HG03108 (cell line): ENCODE results near the gene GALR2.

Source experiments
- ATAC-seq: cut with Tn5 transposase; IDR thresholded peaks from one replicate; pipeline ENCODE4 v1.9.1; 2021; ENCODE audit warnings: moderate library complexity; ENCODE audit not compliant: unreplicated experiment

Gene GALR2

DNA sequence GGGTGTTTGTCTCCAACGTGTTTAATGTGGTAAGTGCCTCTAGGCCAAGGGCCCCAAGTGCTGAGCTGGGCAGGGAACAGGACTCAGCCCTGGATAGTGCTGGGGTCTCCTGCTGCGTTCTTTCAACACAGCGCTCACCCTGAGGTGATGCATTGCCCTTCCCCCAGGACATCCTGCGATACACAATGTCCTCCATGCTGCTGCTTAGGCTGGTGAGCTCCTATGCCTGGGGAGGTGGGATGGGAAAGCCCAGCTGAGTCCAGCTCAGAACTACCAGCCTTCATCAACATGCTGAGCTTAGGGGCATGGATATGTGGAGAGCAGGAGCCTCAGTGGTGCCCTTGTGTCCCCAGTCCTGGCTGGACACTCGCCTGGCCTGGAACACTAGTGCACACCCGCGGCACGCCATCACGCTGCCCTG, 5.0 kb downstream of the GALR2 start:
- ATAC-seq, result no peak

DNA sequence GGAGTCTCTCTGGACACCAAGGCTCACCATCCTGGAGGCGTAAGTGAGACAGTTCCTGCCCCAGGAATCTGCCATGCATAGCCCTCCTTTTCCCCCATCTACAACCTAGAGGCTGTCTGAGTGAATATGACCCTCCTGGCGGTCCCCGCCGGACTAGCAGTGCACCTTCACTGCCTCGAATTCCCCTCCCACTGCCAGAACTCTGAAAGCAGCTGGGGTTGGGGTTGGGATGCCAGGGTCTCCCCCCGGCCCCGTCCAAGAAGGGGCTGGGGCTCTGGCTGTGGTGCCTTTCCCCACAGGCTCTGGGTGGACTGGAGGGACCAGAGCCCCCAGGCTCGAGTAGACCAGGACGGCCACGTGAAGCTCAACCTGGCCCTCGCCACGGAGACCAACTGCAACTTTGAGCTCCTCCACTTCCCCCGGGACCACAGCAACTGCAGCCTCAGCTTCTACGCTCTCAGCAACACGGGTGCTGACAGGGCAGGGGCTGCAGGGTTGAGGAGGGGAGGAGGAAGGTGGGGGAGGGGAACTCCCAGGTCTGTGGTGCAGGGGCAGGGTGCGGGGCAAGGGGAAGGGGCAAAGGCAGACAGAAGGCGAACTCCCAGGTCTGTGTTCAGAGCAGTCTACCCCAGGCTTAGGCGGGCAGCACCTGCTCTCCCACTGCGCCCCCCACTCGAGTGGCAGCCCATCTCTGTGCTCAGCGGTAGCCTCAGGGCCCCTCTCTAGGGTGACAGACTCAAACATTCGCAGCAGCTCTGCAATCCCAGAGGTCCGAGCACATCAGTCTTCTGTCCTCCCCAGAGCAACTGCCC, 5.6 kb downstream of the GALR2 start:
- no peak for ATAC-seq

DNA sequence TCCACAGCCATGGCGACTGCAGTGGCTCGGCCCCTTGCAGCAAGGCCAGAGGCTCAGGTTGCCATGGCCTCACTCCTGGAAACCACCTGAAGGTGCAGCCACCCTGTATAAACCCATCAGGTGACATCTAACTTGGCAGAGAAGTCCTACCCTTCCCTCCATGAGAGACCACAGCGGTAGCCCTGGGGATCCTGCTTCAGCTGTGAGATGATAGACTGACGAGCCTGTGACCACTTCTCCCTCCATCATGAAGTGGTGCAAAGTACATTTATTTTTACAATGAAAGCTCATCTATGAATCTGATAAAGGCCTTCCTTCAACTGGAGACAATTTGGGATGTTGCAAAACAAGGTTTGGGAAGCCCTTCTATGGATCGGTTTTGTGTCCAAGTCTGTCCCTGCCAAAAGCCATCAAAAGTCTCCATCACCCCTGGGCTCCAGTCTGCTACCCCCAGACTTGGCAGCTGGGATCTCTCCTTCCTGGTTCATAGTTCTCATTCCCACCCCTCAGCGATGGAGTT, 6.2 kb downstream of the GALR2 start:
- no peak for ATAC-seq

DNA sequence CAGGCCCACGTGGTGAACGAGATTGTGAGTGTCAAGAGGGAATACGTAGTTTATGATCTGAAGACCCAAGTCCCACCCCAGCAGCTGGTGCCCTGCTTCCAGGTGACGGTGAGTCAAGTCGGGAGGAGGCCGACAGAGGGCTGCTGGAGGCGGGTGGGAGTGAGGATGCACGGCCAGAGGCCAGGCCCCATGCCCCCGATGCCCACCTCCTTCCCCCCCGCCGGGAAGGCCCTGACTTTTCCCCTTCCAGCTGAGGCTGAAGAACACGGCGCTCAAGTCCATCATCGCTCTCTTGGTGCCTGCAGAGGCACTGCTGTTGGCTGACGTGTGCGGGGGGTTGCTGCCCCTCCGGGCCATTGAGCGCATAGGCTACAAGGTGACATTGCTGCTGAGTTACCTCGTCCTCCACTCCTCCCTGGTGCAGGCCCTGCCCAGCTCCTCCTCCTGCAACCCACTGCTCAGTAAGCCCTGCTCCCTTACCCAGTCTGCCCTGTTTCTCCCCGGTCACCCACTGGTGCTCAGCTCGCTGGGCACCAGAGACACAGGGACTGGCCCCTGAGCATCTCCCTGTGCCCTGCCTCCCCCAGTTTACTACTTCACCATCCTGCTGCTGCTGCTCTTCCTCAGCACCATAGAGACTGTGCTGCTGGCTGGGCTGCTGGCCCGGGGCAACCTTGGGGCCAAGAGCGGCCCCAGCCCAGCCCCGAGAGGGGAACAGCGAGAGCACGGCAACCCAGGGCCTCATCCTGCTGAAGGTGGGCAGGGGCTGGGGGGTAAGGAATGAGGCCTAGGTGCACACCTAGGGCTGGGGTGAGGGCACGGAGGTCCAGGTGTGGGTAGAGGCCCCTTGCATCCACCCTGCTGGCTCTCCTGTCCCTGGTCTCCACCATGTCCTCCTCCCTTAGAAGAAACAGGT, 7.0 kb downstream of the GALR2 start:
- ATAC-seq, result no peak

DNA sequence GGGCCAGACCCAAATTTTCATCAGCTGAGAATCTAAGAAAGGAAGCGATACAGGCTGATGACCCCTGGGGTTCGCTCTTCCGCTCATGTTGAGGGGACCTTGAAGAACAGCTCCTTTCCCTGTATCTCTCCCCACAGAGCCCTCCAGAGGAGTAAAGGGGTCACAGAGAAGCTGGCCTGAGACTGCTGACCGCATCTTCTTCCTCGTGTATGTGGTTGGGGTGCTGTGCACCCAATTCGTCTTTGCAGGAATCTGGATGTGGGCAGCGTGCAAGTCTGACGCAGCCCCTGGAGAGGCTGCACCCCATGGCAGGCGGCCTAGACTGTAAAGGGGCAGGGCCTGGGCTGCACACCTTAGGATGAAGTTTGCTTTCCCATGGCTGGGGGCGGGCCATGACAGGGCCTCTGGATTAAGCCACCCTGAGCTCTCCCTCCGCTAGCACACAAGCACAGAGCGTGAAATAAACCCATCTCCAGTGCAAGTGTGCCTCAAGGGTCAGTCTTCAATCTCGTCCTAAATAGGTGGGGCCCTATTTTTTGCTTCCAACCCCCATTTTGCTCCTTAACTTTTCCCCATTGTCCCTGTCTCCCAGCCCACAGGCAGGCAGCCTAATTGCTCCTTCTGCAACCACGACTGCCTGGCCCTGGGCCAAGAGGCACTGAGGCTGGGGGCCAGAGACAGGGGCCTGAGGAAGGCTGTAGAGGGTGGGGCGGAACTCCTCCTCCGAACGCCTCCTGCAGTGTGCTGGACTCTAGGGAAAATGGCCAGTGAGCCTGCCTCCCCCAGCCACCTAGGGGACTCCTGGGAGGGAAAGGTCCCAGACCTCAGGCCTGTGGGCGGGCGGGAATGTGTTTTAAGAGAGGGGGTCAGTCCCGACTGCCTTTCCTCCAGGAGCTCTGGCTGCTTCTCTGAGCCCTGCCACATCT, 8.0 kb downstream of the GALR2 start:
- no peak for ATAC-seq

DNA sequence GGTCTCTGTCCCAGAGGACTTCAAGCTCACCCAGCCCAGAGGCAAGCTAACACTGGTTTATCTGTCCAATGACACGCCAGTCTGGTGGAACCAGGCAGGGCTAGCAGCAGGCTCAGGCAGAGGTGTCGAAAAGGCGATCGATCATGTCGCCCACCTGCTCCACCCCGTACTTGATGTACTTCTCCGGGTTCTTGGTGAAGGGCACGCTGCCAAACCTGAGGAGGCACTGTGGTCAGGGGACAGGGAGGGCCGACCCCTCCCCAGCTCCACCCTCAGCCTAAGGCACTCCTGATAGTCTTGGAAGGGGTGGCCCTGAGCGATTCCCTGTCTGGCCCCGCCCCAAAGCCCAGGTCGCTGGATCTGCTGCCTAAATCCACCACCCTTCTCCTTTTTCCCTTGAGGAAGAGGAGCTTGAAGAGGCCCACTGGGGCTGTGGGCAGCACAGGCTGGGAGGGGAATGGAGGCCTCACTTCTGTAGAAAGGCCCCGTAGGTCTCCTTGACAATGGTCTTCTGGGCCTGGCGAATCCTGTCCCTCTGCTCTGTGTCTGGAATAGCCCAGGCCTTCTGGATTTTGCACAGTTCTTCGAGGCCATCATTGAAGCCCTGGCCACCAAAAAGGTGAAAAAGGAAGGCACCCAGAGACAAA, 9.1 kb downstream of the GALR2 start:
- no peak for ATAC-seq

DNA sequence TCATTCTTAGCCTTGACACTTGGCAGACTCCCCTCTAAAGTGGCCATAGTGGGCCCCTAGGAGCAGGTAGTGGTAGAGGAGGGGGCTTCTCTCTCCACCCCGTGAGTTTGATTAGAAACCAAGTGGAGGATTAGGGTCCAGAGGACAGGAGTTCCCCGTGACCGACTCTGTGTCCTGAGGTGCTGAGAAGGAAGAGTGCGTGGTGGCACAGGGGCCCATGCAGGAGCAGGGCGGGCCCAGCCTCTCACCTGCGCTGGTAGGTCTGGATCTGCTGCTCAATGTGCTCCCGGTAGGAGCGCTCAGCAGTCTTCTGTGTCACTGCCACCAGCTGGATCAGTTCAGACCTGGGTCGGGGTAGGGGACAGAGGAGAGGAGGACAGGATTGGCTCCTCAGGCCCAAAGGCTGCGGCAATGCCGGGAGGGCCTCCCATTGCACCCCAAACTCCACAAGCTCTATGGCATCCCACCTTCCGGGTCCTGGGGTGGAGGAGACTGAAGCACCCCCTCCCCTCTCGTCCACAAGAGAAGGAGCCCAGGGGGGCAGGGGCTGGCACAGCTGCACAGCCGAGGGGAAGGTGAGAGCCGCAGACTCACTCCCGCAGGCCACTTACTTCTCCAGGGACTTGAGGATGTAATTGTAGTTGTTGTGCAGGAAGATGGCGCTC, 10.6 kb downstream of the GALR2 start:
- no peak for ATAC-seq

DNA sequence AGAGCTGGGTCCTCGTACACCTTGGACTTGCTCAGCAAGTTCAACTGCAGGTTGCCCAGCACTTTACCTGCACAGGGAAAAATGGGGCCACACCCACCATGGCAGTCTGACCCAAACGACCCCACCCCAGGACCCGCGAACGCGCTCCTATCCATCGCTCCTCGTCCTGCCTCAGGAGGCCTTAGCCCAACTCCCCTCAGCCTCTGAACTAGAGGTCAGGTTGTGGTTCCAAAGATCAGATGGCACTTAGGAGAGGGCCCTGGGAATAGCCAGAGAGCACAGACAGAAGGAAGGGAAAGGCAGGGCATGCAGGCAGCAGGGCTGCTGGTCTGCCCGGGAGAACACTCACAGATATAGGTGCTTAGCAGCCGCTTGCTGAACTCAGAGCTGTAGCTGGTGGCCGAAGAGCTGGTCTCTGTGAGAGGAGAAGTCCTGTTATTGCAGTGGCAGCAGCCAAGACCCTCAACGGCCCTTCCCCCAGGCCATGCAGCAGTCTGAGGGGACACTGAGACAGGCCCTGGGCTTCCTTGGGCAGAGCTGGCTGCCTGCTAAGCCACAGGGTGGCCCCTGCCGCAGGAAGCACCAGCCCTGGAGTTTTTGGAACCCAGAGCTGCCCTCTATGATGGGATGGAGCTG, 11.3 kb downstream of the GALR2 start:
- no peak for ATAC-seq

DNA sequence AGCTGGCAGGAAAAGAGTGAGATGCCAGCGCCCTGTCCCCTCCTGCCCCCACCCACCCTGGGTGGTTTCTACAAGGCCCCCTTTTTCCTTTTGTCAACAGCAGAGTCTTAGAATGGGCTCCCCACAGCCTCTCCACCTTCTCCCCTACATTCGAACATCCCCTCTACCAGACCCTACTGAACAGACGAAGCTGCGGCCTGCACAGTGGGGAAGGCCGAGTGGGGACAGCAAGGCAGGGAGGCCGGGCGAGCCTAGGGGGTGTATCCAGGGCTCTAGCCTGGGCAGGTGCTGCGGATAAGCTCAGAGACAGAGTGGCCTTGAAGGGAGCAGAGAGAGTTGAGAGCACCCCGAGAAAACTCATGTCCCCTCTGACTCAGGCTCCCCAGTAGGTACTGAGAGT, 11.8 kb downstream of the GALR2 start:
- no peak for ATAC-seq

DNA sequence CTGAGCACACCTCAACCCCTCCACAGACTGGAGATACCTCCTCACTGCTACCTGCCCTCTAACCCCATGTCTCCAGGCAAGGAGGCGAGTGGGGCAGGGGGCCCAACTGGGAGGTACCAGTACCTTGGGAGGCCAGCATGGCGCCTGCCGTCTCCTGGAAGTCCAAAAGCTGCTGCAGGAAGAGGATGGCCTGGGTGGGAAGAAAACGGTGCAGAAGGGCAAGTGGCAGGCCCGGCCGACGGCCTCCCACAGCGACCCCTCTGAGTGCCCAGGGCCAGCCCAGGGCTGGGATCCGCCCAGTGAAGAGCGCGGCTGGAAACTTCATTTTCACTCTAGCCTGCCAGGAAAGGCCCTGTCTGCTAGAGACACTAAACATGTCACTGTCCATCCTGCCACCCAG, 12.9 kb downstream of the GALR2 start:
- ATAC-seq, result no peak

DNA sequence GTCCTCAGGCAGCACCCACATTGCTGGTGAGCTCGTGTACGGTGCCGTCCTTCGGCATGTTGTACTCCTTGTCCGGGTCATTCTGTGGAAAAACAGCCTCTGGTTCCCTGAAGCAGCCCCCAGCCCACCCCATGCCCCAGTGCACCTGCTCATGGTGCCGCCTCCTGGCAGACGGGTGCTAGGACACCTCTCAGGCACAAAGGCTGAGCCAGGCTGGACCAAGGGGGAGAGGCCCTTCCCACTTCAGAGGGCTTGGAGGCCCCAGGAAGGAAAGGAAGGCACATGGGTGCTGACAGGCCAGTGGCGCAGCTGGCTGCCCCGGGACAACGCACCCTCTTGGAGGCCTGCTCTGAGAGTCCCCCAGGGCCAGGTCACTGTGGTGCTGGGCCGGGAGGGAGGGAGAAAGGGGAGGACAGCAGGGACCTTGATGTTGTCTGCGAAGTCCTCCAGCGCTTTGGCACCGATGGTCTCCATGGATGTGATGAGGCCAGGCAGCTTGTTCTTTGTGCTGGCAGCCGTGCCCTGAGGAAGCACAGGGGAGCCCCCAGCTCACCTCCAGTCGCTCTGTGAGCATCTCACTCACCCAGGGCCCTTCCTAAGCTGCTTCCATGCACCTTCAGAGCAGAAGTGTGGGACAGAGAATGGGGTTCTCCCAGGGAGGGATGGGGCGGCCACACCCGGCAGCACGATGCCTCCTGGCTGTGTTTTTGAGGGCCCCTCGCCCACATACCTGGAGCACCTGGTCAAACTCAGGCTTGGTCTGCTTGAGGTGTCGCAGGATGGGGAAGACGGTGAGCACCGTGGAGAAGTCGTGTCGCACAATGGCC, 13.7 kb downstream of the GALR2 start:
- no peak for ATAC-seq

DNA sequence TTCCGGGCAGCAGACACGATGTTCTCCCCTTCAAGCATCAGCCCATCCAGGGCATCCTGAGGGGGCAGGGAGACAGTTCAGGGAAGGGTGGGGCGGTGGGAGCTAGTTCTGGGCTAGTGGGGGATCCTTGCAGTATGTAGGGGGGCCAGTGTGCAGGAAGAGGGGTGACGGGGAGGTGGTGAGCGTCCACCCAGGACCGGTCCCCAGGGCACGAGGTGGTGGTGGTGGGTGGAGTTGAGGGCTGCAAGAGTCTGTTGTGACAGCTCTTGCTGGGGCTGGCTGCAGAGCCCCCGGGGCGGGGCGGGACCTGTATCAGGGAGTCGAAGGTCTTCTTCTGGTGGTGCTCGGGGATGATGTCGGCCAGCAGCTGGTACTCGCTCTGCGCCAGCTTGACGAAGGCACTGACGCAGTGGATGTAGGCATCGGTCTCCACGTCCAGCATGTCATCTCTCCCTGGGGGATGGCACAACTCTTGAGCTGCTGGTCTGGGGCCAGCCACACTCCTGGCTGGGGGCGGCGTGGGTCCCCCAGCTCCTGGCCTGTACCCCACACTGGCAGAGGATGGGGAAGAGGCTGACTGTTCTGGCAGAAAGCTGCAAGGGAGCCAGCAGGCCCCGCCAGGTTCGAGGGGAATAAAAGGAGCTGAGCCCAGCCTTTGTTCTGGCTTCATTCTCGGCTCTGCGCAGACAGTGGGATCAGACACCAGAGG, 14.4 kb downstream of the GALR2 start:
- no peak for ATAC-seq

DNA sequence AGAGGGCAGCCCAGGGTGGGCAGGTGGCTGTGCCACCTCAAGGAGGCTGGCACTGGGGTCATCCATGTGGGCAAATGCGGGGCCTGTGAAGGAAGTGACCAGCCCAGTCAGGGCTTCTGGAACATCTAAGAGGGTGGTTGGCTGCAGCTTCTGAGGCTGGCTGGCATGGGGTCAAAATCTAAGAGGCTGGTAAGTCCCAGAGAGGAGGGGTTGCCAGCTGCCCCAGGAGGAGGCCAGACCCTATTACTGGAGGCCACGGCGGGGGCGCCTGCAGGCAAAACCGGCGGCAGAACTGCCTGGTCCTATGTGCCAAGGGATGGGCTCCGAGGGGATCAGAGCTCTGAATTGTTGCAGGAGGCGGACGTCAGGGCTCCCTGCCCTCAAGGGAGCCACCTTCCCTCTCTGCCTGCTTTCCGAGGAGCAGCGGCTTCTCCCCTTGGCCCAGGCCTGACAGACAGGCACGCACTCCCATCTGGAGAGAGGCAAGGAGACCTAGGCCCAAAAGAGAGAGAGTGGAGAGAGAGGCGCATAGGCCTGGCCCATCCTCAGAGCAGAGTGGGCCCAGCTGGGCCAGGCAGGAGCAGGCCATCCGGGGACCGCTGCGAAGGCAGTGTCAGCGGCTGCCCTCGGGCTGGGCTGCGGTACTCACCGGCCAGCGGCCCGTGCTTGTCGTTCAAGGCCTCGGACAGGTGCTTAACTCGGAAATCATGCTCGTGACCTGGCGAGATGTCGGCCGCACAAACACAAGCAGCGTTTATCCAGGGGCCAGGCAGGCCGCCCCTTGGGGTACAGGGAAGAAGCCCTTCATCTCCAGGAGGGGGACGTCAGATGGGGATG, 15.3 kb downstream of the GALR2 start:
- ATAC-seq, result no peak

DNA sequence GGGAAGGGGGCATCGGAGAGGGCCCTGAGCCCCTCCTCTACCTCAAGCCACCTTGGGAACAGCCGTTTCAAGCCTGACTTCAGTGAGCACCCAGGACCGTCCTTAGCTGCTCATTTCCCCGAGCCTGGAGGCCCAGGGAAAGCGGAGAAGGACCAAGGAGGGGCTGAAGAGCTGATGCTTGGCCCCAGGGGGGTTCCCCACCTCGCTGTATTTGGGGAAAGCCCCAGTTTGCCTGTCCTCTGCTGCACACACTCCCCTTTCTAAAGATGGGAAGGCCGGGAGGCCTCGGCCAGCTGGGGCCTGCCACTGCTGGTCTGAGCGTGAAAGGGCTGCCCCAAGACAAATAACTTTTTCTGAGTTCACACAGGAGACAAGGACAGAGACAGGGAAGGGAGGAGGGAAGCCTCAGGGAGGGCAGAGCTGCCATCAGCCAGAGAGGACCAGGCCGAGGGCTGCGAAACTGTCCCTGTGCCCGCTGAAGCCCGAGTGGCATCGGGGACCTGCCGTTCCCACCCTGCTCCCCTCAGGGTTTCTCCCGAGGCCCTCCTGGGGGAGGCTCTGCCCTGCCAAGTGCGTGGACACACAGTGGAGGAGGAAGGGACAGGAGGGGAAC, 16.0 kb downstream of the GALR2 start:
- no peak for ATAC-seq

DNA sequence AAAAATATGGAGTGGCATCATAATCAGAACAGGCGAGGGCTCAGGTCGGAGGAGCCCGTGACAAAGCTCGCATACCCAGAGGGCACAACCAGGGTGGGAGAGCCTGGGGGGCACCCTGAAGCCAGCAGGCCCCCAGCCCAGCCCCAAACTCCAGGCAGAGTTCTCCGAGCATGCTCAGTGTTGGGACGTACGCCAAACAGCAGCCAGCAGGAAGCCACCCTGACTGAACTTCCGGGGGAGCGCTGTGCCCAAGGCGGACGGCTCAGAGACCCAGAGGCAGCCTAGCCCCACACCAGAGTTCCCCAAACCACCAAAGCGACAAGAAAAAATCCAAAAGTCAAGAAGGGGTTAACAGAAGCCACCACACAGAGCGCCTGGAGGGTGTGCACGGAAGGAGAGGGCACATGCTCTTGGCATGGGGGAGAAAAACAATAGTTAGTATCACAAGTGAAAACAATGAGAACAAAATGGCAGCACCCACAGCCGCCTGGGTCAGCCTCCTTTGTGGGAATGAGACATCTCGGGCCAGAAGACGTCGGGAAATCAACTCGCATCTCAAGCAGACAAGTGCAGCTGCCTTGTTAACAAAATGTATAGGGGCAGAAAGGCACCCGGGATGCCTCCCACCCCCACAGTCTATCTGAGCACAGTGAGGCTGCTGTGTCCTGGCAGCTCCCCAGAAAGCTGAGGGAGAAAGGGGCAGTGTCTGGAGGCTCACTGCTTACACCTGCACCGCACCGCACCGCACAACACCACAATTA, 17.1 kb downstream of the GALR2 start:
- no peak for ATAC-seq
